HFFc6 (cell line): Measurements from ENCODE around the gene DEFB114. TPM values are rescaled to one million over a fixed set of nuclear protein-coding genes. Genes with fewer than 3 reads are reported as not detected.

Experiments used
- DNase-seq: peaks from one replicate; pipeline ENCODE4 v3.0.0-alpha.2; 2018
- H3K27ac Mint-ChIP-seq: 2 replicates; pipeline ENCODE4 v1.8.0; 2020; ENCODE audit warnings: mild to moderate bottlenecking, mixed read lengths
- H3K27me3 Mint-ChIP-seq: 2 replicates; pipeline ENCODE4 v1.8.0; 2021; ENCODE audit warnings: mild to moderate bottlenecking, moderate library complexity, mixed read lengths; ENCODE audit not compliant: insufficient read depth
- H3K36me3 Mint-ChIP-seq: 2 replicates; pipeline ENCODE4 v1.8.0; 2021; ENCODE audit warnings: low read depth, mixed read lengths
- H3K4me1 Mint-ChIP-seq: 2 replicates; pipeline ENCODE4 v1.8.0; 2020; ENCODE audit warnings: low read depth, mixed read lengths
- H3K4me3 Mint-ChIP-seq: 2 replicates; pipeline ENCODE4 v1.8.0; 2020; ENCODE audit warnings: mild to moderate bottlenecking, moderate library complexity, mixed read lengths
- H3K9me3 Mint-ChIP-seq: 2 replicates; pipeline ENCODE4 v1.8.0; 2020; ENCODE audit warnings: mild to moderate bottlenecking, mixed read lengths
- total RNA-seq, 6 experiments: library from RNA; stranded (reverse); fragmentation: NEBNext Ultra II Directional; extraction: Animal tissue kit (Norgen Biotek cat#: 25700); gene quantifications; 2 replicates in 1 of 6; 3 replicates in 5 of 6; pipeline ENCODE4 v1.2.3, GENCODE V29; 2021
- TF ChIP-seq, protein P1 (sequence below): fragments of 200-600 bp; sonication (generic); IDR thresholded peaks from 2 replicates; pipeline ENCODE4 v1.5.0; 2021; ENCODE audit warnings: antibody characterized with exemption, mild to moderate bottlenecking

The DEFB114 gene
- total RNA-seq, 6 experiments from 2014 or later: not detected

DNA sequence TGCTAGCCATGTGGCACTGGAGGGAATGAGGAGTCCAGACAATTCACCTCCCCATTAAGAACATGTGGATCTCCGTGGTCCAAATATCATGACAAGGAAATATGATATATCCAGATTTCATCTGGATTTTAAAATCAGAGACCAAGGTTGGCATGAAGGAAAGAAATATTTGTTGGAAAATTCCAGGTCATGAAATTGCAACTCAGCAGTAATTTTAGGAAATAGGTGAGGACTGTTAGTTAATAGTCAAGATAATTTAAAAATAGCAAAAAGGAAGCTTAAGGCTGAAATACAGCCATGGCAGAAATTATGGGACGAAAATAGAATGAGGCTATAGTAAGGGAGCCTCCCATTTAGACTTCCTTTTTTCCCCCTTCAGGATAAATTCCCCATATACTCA is 26.9 kb downstream of the DEFB114 start:
- TF ChIP-seq, protein P1, sequence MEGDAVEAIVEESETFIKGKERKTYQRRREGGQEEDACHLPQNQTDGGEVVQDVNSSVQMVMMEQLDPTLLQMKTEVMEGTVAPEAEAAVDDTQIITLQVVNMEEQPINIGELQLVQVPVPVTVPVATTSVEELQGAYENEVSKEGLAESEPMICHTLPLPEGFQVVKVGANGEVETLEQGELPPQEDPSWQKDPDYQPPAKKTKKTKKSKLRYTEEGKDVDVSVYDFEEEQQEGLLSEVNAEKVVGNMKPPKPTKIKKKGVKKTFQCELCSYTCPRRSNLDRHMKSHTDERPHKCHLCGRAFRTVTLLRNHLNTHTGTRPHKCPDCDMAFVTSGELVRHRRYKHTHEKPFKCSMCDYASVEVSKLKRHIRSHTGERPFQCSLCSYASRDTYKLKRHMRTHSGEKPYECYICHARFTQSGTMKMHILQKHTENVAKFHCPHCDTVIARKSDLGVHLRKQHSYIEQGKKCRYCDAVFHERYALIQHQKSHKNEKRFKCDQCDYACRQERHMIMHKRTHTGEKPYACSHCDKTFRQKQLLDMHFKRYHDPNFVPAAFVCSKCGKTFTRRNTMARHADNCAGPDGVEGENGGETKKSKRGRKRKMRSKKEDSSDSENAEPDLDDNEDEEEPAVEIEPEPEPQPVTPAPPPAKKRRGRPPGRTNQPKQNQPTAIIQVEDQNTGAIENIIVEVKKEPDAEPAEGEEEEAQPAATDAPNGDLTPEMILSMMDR: no peak

DNA sequence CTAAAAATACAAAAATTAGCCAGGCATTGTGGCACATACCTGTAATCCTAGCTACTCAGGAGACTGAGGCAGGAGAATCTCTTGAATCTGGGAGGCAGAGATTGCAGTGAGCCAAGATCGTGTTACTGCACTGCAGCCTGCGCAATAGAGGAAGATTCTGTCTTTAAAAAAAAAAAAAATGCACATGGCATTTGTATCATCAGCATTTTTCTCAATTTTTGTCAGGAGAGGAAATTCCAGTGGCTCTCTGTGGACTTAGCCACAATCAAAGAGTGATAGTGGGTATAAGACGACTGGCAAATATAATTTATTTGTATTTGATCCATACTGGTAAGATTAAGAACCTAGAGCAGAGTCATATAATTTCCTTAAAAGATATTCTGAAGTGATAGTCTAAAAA is 28.6 kb downstream of the DEFB114 start:
- no peak overlapping the region for H3K4me3 Mint-ChIP-seq
- H3K27ac Mint-ChIP-seq: no peak overlapping the region
- DNase-seq: no peak
- no peaks in the 10 kb centered on the region for H3K36me3 Mint-ChIP-seq
- no peaks in the 10 kb centered on the region for H3K27me3 Mint-ChIP-seq
- H3K9me3 Mint-ChIP-seq: peaks cover 21% of the 10 kb centered on the region
- TF ChIP-seq, protein P1: no peak
- H3K4me1 Mint-ChIP-seq: no peaks in the 10 kb centered on the region

More for the DNA sequence above, 26.9 kb downstream of the DEFB114 start:
- Mint-ChIP-seq H3K27me3 (no peaks in the 10 kb centered on the region), H3K27ac (no peak overlapping the region), H3K4me3 (no peak overlapping the region), H3K4me1 (no peaks in the 10 kb centered on the region), H3K9me3 (peaks cover 21% of the 10 kb centered on the region), H3K36me3 (no peaks in the 10 kb centered on the region)
- DNase-seq: no peak

DNA sequence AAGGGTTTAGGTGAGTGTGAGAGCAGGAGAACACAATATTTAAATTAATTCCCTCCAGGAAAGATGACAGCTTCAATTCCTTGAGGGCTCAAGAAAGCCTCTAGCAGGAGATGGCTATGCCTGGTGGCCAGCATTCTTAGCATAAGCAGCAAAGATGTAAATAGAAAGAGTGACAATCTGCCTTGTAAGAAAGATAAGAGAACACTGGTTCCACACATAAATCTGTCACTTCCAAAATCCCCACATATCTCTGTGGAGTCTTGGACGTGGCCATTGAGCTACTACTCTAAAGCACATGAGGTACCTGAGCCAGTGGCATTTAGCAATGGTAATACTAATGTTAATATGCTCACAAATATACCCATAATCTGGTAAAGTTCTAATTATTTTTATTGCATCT is 29.2 kb downstream of the DEFB114 start:
- Mint-ChIP-seq H3K9me3 (peaks cover 17% of the 10 kb centered on the region), H3K27me3 (no peaks in the 10 kb centered on the region), H3K27ac (no peak overlapping the region), H3K4me3 (no peak overlapping the region), H3K36me3 (no peaks in the 10 kb centered on the region), H3K4me1 (no peaks in the 10 kb centered on the region)
- no peak for DNase-seq
- TF ChIP-seq, protein P1: no peak

DNA sequence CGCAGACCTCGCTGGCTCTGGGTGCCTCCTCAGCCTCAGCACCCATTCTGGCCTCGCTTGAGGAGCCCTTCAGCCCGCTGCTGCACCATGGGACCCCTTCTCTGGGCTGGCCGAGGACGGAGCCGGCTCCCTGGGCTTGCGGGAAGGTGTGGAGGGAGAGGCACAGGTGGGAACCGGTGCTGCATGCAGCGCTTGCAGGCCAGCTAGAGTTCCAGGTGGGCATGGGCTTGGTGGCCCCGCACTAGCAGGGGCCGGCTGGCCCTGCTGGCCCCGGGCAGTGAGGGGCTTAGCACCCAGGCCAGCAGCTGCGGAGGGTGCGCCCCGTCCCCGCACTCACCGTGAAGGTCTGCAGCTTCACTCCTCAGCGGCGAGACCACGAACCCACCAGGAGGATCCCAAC is 30.4 kb downstream of the DEFB114 start:
- TF ChIP-seq, protein P1: no peak
- Mint-ChIP-seq H3K36me3 (no peaks in the 10 kb centered on the region), H3K27me3 (no peaks in the 10 kb centered on the region), H3K4me3 (no peak overlapping the region), H3K4me1 (no peaks in the 10 kb centered on the region), H3K27ac (no peak overlapping the region), H3K9me3 (peaks cover 18% of the 10 kb centered on the region)
- no peak for DNase-seq

DNA sequence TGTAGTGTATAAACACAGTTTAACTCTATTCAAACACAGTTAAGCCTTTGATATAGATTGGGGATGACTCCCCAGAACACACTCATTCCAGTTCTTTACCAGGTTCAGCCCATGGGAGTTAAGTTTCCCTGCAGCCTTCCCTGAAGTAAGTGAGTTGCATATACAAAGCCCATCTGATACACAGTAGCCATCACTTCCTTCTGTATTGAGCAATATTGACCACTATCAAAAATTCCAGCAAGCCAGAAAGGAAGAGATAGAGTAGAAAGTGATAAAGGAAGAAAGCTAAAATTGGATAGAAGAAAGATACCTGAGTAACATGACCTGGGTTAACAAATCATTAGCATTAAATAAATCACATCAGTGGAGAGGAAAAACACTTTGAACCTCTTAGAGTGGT is 34.6 kb downstream of the DEFB114 start:
- DNase-seq: no peak
- H3K27me3 Mint-ChIP-seq: no peaks in the 10 kb centered on the region; the same call in 1 of the 2 replicates
- no peak overlapping the region for H3K27ac Mint-ChIP-seq
- peaks cover 29% of the 10 kb centered on the region for H3K9me3 Mint-ChIP-seq
- no peaks in the 10 kb centered on the region for H3K4me1 Mint-ChIP-seq
- TF ChIP-seq, protein P1: no peak
- no peak overlapping the region for H3K4me3 Mint-ChIP-seq
- H3K36me3 Mint-ChIP-seq: no peaks in the 10 kb centered on the region

DNA sequence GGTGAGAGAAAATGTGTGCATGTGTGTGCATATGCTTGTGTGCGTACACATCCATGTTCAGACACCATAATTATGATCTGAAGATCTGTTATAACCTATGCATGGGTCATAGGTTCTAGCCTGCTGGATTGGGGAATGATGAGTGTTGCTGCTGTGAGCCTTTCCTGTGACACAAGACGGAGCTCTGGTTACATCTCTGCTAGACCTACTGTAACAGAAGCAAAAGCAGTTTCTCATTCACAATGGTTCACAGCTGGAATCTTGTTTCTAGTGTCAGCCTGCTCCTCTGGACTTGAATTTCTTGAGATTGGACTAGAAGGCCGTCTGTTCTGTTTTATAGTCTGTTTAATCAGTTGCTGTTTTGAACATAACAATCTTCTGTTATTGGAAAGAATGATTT is 40.1 kb downstream of the DEFB114 start:
- Mint-ChIP-seq H3K9me3 (peaks cover 36% of the 10 kb centered on the region), H3K4me3 (no peak overlapping the region), H3K27ac (no peak overlapping the region), H3K27me3 (peaks cover 2% of the 10 kb centered on the region; the same call in 1 of the 2 replicates), H3K4me1 (no peaks in the 10 kb centered on the region), H3K36me3 (no peaks in the 10 kb centered on the region)
- TF ChIP-seq, protein P1: no peak
- no peak for DNase-seq
